Midbrain (tissue), 1 donor: ENCODE data around the gene PPIC.
"Not testable (repeated sequence)": the region's sequence is repeated elsewhere in the genome, so short reads cannot be mapped to it uniquely, and the experiment has no call there.

Experiments
- DNase-seq: peaks from one replicate; lab custom pipeline; 2025; lab: John Stamatoyannopoulos, UW

PPIC gene

GRCh38 chr5:123007754-123008153, 28.8 kb downstream of the PPIC start:
- DNase-seq: no peak

GRCh38 chr5:123007182-123007581, 29.3 kb downstream of the PPIC start:
- no peak for DNase-seq

- DNase-seq: no peak
Observed at GRCh38 chr5:123001808-123002207, 34.7 kb downstream of the PPIC start.

GRCh38 chr5:123000731-123001130, 35.8 kb downstream of the PPIC start:
- no peak for DNase-seq

GRCh38 chr5:122999947-123000563, 36.5 kb downstream of the PPIC start:
- DNase-seq: no peak

- no peak for DNase-seq
Observed at GRCh38 chr5:122997294-122997693, 39.2 kb downstream of the PPIC start.

GRCh38 chr5:122996091-122996490, 40.4 kb downstream of the PPIC start:
- peak; percentile 7 for DNase-seq

- no peak for DNase-seq
Observed at GRCh38 chr5:122985954-122986721, 50.4 kb downstream of the PPIC start.

- no peak for DNase-seq
Observed at GRCh38 chr5:122985006-122985700, 51.4 kb downstream of the PPIC start.

- no peak for DNase-seq
Observed at GRCh38 chr5:122984425-122984824, 52.1 kb downstream of the PPIC start.

- DNase-seq: no peak
Observed at GRCh38 chr5:122982376-122982775, 54.1 kb downstream of the PPIC start.

GRCh38 chr5:122981846-122982245, 54.7 kb downstream of the PPIC start:
- no peak for DNase-seq

GRCh38 chr5:122978644-122979297, 57.8 kb downstream of the PPIC start:
- DNase-seq: no peak

GRCh38 chr5:122978068-122978467, 58.5 kb downstream of the PPIC start:
- DNase-seq: no peak

GRCh38 chr5:122977319-122977718, 59.2 kb downstream of the PPIC start:
- DNase-seq: no peak

GRCh38 chr5:122974251-122974650, 62.3 kb downstream of the PPIC start:
- DNase-seq: not testable (repeated sequence)

- not testable (repeated sequence) for DNase-seq
Observed at GRCh38 chr5:122973759-122974158, 62.8 kb downstream of the PPIC start.
